ENCODE results near the gene SLC6A16.
"Not testable (repeated sequence)": the region's sequence is repeated elsewhere in the genome, so short reads cannot be mapped to it uniquely, and the experiment has no call there.

SLC6A16 gene

DNA sequence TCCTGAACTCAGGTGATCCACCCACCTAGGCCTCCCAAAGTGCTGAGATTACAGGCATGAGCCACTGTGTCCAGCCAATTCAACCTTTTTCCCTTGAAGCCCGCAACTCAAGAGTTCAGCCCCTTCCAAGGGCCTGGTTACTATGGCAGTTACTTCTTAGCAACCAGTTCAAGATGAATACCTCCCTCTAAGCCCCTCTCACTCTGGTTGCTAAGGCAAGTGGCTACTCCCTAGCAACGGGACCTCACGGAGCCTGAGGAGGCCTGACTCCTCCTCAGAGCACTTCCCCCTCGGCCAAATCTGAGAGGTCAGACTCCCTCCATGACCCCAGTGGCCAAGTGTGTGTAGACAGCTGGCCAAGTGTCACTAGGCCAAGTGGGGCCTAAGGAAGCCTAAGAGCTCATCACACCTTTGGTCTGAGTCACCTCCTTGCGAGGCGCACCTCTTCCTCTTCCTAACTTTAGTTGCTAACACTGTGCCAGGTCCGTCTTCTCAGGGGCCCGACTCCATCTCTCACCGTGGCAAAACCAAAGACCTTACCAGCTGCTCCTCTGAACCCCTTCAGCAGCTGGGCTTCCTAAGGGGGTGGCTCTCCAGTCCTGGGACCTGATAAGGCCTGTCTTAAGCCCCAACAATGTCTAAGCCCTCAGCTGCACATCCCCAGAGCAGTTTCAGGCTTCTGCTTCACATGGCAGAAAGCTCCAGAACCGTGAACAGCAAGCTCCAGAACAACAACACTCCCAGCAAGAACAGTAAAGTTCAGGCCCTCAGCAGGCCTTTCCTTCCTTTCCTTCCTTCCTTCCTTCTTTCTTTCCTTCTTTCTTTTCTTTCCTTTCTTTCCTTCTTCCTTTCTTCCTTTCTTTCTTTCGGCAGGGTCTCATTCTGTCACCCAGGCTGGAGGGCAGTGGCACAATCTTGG, 19.8 kb upstream of the SLC6A16 start:
- DNase-seq (ENCODE audit: low read depth in 2 of 3, low spot score in 1 of 3): no peak

GRCh38 chr19:49343123-49343522, 18.1 kb upstream of the SLC6A16 start:
- DNase-seq (ENCODE audit: low read depth in 2 of 3, low spot score in 1 of 3): no peak

GRCh38 chr19:49342291-49342721, 17.3 kb upstream of the SLC6A16 start:
- DNase-seq (ENCODE audit: low read depth in 2 of 3, low spot score in 1 of 3): no peak

DNA sequence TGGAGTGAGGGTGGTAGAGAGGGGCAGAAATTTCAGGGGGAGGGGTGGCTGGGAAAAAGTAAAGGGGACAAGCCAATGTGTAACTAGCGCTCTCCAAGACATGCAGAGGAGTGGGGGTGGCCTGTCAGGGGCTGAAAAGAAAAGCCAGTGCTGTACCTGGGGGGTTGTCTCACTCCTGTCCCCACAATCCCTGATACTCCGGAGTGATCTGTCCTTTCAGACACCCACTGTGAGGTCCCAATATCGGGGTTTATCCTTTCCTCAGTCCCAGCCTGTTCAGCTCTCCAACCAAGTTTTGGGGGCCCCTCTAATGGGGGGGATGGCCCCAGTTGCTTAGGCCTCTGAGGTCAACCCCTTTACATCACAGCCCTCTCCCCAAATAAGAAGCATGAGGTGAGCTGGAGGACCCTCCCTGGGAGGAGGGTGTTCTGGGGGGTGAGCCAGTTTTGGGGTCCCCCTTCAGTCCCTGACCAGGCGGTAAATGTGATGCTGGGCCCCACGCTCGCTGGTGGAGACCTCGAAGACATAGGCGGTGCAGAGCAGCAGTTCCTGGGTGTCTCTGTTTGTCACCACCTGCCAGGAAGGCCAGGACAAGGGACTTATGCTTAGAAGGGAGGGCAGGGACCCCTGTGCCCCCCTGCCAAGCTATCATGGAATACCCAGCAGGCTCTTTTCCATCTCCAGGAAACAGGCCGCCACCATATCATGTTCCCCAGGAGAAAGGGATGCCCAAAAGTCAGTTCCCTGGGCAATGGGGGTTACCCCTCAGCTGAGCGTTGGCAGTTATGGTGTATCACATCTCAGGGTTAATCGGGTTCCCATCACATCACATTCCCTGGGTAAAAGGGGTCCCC, 16.1 kb upstream of the SLC6A16 start:
- DNase-seq (ENCODE audit: low read depth in 2 of 3, low spot score in 1 of 3): no peak

- no peak for DNase-seq (ENCODE audit: low read depth in 2 of 3, low spot score in 1 of 3)
Observed at GRCh38 chr19:49340069-49340864, 15.3 kb upstream of the SLC6A16 start.

GRCh38 chr19:49339301-49340068, 14.5 kb upstream of the SLC6A16 start:
- no peak for DNase-seq (ENCODE audit: low read depth in 2 of 3, low spot score in 1 of 3)

DNA sequence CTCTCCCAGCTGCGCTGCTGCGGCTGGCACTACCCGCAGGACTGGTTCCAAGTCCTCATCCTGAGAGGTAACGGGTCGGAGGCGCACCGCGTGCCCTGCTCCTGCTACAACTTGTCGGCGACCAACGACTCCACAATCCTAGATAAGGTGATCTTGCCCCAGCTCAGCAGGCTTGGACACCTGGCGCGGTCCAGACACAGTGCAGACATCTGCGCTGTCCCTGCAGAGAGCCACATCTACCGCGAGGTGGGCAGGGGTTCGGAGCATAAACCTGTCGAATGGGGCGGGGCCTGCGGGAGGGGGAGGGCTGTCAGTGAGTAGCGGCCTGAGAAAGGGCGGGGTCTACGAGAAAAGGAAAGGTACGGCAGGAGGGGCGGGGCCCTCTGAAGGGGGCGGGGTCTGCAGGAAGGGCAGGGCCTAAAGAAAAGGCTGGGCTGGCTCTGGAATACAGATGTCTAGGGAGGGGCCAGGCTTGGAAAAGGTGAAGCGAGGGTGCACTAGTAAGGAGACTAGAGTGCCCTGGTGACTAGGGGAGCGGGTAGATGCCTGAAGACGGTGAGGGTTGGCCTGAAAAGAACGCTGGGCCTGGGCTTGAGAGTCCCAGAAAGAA, 13.8 kb upstream of the SLC6A16 start:
- DNase-seq (ENCODE audit: low read depth in 2 of 3, low spot score in 1 of 3): no peak

GRCh38 chr19:49338023-49338677, 13.2 kb upstream of the SLC6A16 start:
- DNase-seq (ENCODE audit: low read depth in 2 of 3, low spot score in 1 of 3): no peak

DNA sequence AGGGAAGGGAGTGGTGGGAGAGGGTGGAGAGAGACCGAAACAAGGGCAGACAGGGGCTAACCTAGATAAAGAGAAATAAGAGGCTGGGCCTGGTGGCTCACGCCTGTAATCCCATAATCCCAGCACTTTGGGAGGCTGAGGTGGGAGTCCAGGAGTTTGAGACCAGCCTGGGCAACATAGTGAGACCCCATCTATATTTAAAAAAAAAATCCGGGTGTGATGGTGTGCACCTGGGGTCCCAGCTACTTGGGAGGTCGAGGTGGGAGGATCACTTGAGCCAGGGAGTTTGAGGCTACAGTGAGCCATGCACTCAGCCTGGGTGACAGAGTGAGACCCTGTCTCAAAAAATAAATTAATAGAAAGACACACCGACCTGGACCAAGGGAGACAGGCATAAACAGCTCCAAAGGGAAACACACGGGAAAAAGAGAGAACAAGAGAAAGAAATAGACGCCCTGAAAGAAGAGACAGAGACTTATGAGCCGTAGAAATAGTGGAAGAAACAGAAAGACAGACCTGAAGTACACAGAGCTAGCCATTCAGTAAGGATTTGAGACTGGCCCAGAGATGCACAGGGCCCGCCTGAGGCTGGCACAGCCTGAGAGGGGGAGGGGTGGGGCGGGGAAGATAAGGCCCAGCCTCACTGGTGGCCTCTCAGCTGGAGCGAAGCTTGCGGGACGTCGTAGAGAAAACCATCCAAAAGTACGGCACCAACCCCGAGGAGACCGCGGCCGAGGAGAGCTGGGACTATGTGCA, 12.5 kb upstream of the SLC6A16 start:
- no peak for DNase-seq (ENCODE audit: low read depth in 2 of 3, low spot score in 1 of 3)

- DNase-seq (ENCODE audit: low read depth in 2 of 3, low spot score in 1 of 3): no peak
Observed at GRCh38 chr19:49336482-49337266, 11.7 kb upstream of the SLC6A16 start.

DNA sequence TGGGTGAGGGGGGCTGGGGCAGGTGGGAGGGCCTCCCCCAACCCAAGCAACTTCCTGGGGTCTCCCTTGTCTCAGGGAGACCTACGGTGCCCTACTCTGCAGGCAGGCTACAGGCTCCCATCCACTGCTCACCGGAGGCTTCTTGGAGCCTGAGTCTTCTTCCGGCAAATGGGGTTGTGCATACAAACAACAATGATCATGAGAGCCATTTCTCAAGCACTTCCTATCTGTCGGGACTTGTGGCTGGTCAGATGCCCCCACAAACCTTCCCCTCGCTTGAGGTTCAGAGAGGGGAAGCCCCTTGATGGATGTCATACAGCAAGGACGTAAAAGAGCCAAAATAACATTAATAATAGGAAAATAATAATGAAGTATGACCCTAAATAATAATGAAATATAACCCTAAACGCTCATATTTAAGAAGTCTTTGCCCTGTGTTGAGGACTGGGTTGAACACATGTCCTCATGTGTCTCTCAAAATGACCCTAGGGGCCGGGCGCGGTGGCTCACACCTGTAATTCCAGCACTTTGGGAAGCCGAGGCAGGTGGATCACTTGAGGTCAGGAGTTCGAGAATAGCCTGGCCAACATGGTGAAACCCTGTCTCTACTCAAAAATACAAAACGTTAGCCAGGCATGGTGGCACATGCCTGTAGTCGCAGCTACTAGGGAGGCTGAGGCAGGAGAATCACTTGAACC, 10.9 kb upstream of the SLC6A16 start:
- DNase-seq (ENCODE audit: low read depth in 2 of 3, low spot score in 1 of 3): no peak

DNA sequence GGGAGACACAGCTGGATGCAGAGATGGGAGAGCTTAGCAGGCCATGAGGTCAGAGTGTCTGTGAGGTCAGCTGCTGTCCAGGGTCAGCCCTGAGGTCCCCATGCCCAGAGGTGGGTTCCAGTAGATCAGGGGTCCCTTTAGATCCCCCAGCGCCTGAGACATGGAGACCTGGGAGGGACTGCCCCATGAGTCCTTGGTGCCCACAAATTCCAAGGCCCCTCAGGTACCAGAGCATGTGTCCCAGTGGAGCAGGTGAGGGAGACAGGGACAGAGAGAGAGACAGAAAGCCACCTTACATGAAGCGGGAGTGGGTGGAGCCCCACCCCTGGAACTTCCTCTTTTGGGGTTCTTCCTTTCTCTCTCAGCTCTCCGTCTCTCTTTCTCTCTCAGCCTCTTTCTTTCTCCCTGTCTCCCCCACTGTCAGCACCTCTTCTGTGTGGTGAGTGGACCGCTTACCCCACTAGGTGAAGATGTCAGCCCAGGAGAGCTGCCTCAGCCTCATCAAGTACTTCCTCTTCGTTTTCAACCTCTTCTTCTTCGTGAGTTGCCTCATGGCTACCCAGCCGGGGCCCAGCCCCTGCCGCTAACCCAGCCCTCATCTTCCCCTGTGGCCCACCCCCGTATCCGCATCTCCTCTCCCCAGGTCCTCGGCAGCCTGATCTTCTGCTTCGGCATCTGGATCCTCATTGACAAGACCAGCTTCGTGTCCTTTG, 10.2 kb upstream of the SLC6A16 start, which contains the start of gene CD37:
CD37 (plus strand) TSS at position 336 of the 713 bp plus-strand sequence; CDS start at position 471, 135 bp downstream.
- DNase-seq (ENCODE audit: low read depth in 2 of 3, low spot score in 1 of 3): peak in 2 of 3 donors; percentile 30 to 34

- DNase-seq (ENCODE audit: low read depth in 2 of 3, low spot score in 1 of 3): peak; percentile 45 to 52 (median 51)
Observed at GRCh38 chr19:49333811-49334288, 8.9 kb upstream of the SLC6A16 start.

DNA sequence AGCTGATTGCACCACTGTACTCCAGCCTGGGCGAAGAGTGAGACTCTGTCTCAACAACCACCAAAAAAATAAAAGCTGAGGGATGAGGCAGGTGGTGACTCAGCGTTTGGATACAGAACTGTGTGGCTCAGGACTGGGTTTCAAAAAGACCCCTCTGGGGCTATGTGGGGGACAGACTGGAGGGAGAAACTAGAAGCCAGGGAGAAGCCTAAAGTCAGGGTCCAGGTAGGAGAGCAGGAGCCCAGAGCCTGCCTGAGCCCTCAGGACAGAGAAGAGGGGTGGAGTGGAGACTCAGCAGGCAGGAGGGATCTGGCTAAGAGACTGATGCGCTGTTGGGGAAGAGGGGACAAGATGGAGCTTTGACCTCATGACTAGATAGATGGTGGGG, 8.4 kb upstream of the SLC6A16 start:
- no peak for DNase-seq (ENCODE audit: low read depth in 2 of 3, low spot score in 1 of 3)

GRCh38 chr19:49332691-49333417, 7.9 kb upstream of the SLC6A16 start:
- DNase-seq (ENCODE audit: low read depth in 2 of 3, low spot score in 1 of 3): not testable (repeated sequence)

- DNase-seq (ENCODE audit: low read depth in 2 of 3, low spot score in 1 of 3): peak; percentile 32 to 61 (median 57)
Observed at GRCh38 chr19:49331616-49332055, 6.6 kb upstream of the SLC6A16 start.
